ENCODE measurements around the gene RPS26.
"Not testable (repeated sequence)": the region's sequence is repeated elsewhere in the genome, so short reads cannot be mapped to it uniquely, and the experiment has no call there.

RPS26 gene

DNA sequence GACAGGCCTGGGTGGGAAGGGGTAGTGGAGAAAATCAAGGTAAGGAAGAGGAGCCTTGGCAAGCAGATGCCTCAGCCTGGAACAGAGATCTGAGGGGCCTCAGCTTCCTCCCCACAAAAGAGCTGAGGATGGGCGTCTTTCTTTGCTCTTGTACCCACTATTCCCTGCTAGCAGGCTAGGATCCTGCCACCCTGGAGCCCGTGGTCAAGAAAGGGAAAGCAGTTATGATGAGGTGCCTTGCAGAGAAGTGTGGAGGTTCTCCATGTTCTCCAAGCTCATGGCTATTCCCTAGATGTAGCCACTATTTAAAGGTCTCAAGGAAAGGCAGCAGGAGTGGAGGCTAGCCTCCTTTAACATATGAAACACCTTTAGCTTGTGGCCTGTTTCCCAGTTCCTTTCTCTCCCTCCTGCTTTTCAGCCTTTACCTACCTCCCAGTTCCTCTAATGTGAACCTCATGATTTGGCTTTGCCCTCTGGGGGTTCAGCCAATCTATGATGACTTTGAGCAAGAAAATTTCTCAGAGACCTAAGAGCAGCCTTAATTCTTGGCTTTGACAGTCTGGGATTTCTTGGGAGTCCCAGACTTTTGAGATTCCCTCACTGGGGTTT is 19.7 kb upstream of the RPS26 start:
- no peak for DNase-seq (ENCODE audit: low spot score)

DNA sequence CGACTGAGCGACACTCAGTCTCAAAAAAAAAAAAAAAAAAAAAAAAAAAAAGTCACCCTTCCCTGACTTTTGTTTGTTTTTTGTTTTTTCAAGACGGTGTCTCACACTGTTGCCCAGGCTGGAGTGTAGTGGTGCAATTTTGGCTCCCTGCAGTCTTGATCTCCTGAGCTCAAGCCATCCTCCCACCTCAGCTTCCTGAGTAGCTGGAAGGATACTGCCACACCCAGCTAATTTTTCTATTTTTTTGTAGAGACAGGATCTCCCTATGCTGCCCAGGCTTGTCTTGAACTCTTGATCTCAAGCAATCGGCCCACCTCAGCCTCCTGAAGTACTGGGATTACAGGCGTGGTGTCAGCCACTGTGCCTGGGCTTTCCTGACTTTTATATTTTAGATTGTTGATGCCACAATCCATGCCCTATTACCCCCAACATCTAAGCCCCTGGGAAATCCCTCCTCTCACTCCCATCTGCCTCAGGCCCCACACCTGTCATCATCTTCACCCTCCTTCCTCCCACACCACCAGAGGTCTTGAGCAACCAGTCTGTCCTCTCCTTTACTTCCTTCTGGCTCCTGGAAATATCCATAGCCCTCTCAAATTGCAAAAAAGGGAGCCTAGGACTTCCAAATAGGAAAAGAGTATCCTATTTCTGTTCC is 13.1 kb upstream of the RPS26 start:
- no peak for DNase-seq (ENCODE audit: low spot score)

DNA sequence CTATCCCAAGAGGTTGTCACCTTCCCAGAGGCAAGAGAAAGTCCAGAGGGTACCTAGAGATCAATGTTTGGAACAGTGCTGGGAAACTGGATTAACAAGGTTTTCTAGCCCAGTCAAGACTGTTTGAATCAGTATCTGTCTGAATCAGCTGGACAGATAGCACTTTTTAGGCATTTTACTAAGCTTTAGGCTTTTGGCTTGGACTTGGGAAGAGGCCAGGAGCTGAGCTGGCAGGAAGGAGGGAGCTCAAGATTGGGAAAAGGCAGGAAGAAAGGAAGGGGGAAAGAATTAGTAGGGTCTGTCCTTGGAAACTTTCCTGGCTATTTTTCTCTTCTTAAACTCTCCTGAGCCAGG is 12.6 kb upstream of the RPS26 start:
- no peak for DNase-seq (ENCODE audit: low spot score)

GRCh38 chr12:56029666-56030293 is 11.9 kb upstream of the RPS26 start:
- peak; percentile 55 for DNase-seq (ENCODE audit: low spot score)

DNA sequence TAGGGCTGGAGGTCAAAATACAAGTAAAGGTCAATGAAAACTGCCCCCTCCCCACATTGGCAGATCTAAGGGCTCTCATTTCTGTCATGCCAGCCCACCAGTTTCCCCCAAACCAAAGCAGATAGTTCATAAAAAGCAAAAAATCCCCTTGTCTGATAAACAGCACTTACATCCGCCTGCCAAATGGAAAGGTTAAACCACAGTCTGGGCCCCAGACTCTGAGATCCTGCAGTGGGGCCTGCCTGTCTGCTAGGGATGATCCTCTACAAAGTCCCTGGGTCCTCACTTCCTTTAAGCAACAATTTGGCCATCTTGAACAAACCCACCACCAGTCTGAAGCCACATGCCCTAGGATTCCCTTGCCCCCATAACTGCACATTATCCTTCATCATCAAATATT is 9.7 kb upstream of the RPS26 start:
- peak; percentile 22 for DNase-seq (ENCODE audit: low spot score)

DNA sequence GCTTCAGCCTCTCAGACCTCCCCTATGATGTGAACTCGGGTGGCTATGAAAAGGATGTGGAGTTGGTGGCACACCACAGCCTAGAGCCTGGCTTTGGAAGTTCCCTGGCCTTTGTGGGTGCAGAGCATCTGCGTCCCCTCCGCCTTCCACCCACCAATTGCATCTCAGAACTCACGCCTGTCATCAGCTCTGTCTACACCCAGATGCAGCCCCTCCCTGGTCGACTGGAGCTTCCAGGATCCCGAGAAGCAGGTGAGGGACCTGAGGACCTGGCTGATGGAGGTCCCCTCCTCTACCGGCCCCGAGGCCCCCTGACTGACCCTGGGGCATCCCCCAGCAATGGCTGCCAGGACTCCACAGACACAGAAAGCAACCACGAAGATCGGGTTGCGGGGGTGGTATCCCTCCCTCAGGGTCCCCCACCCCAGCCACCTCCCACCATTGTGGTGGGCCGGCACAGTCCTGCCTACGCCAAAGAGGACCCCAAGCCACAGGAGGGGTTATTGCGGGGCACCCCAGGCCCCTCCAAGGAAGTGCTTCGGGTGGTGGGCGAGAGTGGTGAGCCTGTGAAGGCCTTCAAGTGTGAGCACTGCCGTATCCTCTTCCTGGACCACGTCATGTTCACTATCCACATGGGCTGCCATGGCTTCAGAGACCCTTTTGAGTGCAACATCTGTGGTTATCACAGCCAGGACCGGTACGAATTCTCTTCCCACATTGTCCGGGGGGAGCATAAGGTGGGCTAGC is 7.0 kb upstream of the RPS26 start:
- no peak for DNase-seq (ENCODE audit: low spot score)

DNA sequence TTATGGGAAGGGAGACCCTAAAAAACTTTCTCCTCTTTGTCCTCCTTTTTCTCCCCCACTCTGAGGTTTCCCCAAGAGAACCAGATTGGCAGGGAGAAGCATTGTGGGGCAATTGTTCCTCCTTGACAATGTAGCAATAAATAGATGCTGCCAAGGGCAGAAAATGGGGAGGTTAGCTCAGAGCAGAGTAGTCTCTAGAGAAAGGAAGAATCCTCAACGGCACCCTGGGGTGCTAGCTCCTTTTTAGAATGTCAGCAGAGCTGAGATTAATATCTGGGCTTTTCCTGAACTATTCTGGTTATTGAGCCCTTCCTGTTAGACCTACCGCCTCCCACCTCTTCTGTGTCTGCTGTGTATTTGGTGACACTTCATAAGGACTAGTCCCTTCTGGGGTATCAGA is 4.6 kb upstream of the RPS26 start:
- no peak for DNase-seq (ENCODE audit: low spot score)

- no peak for DNase-seq (ENCODE audit: low spot score)
These were observed 3.6 kb upstream of the RPS26 start for GRCh38 chr12:56038022-56038655.

DNA sequence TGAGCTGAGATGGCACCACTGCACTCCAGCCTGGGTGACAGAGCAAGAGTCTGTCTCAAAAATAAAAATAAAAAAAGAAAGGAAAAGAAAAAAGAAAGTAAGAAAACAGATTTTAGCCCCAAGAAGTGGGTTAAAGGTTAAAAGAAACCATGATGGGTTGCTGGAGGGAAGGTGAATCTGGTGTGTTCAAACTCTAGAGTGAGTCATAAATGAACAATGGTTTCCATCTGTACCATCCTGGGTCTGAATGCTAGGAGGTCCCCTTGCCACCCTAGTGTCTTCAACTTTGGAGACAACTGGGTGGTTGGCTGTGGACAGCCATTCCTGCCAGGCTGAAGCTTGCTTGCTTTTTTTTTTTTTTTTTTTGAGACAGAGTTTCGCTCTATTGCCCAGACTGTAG is 1.6 kb upstream of the RPS26 start:
- no peak for DNase-seq (ENCODE audit: low spot score)

DNA sequence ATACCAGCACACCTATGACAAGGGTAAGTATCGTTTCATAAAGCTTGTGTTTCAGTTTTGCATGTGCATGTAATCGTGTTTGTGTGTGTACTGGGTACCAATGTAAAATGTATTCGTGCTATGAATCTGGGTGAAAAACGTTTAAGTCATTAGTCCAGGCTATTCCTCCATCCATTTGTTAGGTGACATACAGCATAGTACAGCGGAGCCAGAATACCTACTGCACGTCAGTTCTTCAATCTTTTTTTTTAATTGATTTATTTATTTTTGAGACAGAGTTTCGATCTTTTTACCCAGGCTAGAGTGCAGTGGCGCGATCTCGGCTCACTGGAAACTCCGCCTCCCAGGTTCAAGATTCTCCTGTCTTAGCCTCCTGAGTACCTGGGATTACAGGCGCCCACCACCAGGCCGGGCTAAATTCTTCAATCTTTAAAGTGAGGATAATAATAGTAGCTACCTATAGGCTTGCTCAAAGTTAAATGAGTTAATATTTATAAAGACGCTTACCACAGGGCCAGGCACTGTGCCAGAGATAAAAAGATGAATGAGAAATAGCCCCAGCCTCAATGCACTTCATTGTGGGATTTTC is 661 bp upstream of the RPS26 start:
- no peak for DNase-seq (ENCODE audit: low spot score)

DNA sequence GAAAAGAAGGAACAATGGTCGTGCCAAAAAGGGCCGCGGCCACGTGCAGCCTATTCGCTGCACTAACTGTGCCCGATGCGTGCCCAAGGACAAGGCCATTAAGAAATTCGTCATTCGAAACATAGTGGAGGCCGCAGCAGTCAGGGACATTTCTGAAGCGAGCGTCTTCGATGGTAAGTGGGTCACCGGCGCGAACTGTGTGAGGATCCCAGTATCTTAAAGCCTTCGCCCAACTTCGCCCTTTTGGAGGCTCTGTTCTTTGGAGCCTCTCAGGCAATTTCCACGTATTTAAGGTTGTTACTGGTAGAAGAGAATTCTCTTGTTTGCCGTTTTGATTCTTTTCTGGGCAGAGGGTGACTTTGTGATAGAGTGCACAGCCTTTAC is 704 bp downstream of the RPS26 start:
- DNase-seq (ENCODE audit: low spot score) = not testable (repeated sequence)

GRCh38 chr12:56042843-56043242 is 1.1 kb downstream of the RPS26 start:
- DNase-seq (ENCODE audit: low spot score) = no peak

DNA sequence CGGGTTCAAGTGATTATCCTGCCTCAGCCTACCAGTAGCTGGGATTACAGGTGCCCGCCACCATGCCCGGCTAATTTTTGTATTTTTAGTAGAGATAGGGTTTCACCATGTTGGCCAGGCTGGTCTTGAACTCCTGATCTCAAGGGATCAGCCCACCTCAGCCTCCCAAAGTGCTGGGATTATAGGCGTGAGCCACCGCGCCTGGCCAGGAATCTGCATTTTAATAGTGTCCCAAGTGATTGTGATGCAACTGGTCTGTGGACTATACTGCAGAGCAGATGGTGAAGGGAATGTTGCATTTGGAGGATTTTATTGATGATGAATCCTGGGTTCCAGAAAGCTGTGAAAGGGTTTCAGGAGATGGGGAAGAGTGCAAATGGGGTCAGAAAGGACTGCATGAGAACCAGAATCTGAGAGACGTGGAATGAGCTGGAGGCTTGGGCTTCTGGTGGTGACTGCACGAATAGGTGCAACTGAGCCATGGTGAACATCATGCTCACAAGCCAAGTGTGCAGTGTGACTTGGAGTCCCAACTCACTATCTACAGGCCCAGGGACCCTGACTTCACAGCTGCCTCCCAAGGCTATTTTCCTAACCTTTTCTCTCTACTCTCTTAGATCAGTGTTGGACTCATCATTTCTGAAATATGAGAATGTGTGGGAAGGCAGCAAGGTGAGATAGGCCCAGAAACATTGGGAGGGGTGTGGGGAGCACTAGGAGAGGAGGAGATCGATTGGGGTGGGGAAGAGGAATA is 4.5 kb downstream of the RPS26 start:
- no peak for DNase-seq (ENCODE audit: low spot score)

DNA sequence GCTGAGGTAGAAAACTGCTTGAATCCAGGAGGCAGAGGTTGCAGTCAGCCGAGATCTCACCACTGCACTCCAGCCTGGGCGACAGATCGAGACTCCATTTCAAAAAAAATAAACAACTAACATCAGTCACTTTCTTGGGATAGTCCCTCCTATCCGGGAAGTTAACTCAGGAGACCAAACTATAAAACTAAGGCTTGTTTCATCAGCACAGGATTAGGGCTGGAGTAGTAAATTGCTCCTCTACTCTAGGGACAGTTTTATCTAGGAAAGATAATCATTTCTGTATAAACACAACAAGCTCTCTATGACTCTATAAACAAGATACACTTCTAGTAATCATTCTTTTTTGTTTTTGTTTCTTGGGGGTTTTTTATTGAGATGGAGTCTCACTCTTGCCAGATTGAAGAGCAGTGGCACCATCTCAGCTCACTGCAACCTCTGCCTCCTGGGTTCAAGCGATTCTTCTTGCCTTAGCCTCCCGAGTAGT is 11.7 kb downstream of the RPS26 start:
- no peak for DNase-seq (ENCODE audit: low spot score)

GRCh38 chr12:56059964-56060363 is 18.2 kb downstream of the RPS26 start:
- DNase-seq (ENCODE audit: low spot score) = not testable (repeated sequence)

DNA sequence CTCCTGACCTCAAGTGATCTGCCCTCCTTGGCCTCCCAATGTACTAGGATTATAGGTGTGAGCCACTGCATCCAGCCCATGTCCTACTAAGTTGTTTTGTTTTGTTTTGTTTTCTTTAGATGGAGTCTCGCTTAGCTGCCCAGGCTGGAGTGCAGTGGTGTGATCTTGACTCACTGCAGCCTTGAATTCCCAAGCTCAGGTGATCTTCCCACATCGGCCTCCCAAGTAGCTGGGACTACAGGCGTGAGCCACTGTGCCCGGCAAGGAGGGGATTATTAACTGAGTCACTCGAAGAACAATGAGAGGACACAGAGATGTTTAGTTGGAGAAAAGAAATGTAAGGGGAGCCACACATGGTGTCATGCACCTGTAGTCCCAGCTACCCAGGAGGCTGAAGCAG is 20.3 kb downstream of the RPS26 start:
- DNase-seq (ENCODE audit: low spot score) = no peak

GRCh38 chr12:56062996-56063395 is 21.3 kb downstream of the RPS26 start:
- DNase-seq (ENCODE audit: low spot score) = no peak

DNA sequence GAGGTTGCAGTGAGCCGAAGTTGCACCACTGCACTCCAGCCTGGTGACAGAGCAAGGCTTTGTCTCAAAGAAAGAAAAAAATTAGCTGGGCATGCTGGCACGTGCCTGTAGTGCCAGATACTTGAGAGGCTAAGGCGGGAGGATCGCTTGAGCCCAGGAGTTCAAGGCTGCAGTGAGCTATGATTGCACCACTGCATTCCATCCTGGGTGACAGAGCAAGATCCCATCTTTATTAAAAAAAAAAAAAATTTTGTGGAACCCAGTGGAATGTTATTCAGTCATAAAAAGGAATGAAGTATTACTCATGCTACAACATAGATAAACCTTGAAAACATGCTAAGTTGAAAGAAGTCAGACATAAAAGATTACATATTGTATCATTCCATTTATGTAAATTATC is 29.9 kb downstream of the RPS26 start:
- no peak for DNase-seq (ENCODE audit: low spot score)

GRCh38 chr12:56074396-56074795 is 32.7 kb downstream of the RPS26 start:
- DNase-seq (ENCODE audit: low spot score) = no peak

GRCh38 chr12:56077966-56078365 is 36.2 kb downstream of the RPS26 start:
- not testable (repeated sequence) for DNase-seq (ENCODE audit: low spot score)

GRCh38 chr12:56078427-56078826 is 36.7 kb downstream of the RPS26 start:
- DNase-seq (ENCODE audit: low spot score) = no peak

All from CD4-positive, alpha-beta T cell treated with Interleukin-15 for 4 hours (primary cell).